HG02885 (cell line): ENCODE measurements around the gene RUNX2.
"Not testable (repeated sequence)": the region's sequence is repeated elsewhere in the genome, so short reads cannot be mapped to it uniquely, and the experiment has no call there.

Experiments
- ATAC-seq: cut with Tn5 transposase; IDR thresholded peaks from one replicate; pipeline ENCODE4 v1.9.1; 2021; ENCODE audit warnings: mild to moderate bottlenecking; ENCODE audit not compliant: unreplicated experiment, poor library complexity

Gene RUNX2

GRCh38 chr6:45538641-45539547 lies 210.8 kb downstream of the RUNX2 start:
- no peak for ATAC-seq

- no peak for ATAC-seq
Measured at GRCh38 chr6:45540375-45540920, 212.3 kb downstream of the RUNX2 start.

GRCh38 chr6:45541934-45542333 lies 213.8 kb downstream of the RUNX2 start:
- no peak for ATAC-seq

GRCh38 chr6:45543298-45544235 lies 215.4 kb downstream of the RUNX2 start:
- no peak for ATAC-seq

GRCh38 chr6:45545416-45545815 lies 217.3 kb downstream of the RUNX2 start:
- no peak for ATAC-seq

GRCh38 chr6:45548657-45549515 lies 220.8 kb downstream of the RUNX2 start:
- ATAC-seq, result peak; percentile 99

- ATAC-seq, result no peak
Measured at GRCh38 chr6:45552536-45552935, 224.4 kb downstream of the RUNX2 start.

- no peak for ATAC-seq
Measured at GRCh38 chr6:45553730-45554344, 225.7 kb downstream of the RUNX2 start.

GRCh38 chr6:45554591-45554990 lies 226.5 kb downstream of the RUNX2 start:
- ATAC-seq, result no peak

- no peak for ATAC-seq
Measured at GRCh38 chr6:45555981-45556771, 228.0 kb downstream of the RUNX2 start.

GRCh38 chr6:45556828-45557227 lies 228.7 kb downstream of the RUNX2 start:
- no peak for ATAC-seq

- no peak for ATAC-seq
Measured at GRCh38 chr6:45557454-45557853, 229.3 kb downstream of the RUNX2 start.

GRCh38 chr6:45558858-45559257 lies 230.7 kb downstream of the RUNX2 start:
- peak; percentile 62 for ATAC-seq

GRCh38 chr6:45560321-45560820 lies 232.2 kb downstream of the RUNX2 start:
- not testable (repeated sequence) for ATAC-seq

GRCh38 chr6:45562171-45562570 lies 234.0 kb downstream of the RUNX2 start:
- no peak for ATAC-seq

- ATAC-seq, result no peak
Measured at GRCh38 chr6:45563041-45563440, 234.9 kb downstream of the RUNX2 start.

- no peak for ATAC-seq
Measured at GRCh38 chr6:45563844-45564243, 235.7 kb downstream of the RUNX2 start.

GRCh38 chr6:45566882-45567281 lies 238.8 kb downstream of the RUNX2 start:
- no peak for ATAC-seq
